ENCODE data around the gene ASB2.

The ASB2 gene

DNA sequence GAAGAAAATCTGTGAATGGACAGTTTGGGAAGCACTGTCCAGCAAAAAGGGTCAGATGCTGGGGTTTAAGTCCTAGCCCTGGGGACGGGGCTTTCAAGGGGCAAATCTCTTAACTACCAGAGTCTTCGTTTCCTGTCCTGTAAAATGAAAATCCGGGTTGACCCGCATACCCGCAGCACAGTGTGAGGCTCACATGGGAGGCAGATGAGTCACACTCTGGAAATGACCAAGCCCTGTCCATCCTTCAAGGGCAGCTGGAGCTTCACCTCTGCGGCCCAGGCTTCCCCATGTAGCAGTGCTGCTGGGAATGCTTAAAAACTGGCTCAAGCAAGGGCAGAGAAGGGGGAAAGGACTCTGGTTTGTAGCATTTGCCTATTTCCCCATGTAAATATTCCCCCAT, 30.3 kb downstream of the ASB2 start:
- DNase-seq = no peak

DNA sequence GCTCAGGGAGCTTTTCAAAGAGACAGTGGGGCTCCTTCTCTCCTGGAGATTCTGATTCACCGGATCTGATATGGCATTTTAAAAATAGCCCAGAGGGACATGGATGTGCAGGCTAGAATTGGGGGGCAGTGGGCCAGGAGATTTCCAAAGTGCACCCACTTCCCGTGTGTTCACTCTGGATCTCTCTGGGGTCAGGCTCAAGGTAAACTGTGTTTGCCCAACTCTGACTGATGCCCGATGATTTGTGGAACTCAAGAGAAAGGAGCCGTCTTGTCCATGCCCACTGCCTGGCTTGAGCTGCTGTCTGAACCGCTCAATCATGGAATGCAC, 31.3 kb downstream of the ASB2 start:
- no peak for DNase-seq

DNA sequence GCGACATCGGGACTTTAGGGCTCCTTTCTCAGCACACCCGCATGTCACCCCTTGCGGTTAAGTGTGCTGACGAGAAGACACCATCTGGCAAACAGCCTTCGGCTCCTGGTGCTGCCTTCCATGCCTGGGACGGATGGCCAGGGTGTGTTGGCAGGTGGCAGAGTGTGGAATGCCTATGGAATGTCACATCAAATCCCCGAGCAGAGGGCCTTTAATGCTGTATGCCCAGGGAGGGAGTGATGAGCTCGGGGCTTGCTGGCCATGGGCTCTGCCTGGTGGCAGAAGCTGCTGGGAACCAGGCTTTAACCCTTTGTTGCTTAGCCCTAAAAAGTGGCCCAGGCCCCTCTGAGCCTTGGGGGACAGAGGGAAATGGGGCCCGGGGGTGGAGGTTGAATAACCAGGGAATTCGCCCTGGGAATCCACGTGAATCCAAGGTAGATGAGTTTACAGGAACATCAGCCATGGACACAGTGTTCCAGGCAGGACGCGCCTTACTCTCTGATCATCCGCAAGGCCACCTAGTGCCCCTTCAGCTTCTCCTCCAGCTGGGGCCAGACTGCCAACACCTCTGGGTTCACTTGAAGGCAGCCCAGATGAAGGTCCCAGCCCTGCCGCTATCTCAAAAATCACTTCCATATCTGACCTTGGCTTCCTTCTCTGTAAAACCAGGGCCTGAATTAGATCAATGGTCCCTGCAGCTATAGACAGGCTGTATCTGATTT, 31.9 kb downstream of the ASB2 start:
- no peak for DNase-seq

DNA sequence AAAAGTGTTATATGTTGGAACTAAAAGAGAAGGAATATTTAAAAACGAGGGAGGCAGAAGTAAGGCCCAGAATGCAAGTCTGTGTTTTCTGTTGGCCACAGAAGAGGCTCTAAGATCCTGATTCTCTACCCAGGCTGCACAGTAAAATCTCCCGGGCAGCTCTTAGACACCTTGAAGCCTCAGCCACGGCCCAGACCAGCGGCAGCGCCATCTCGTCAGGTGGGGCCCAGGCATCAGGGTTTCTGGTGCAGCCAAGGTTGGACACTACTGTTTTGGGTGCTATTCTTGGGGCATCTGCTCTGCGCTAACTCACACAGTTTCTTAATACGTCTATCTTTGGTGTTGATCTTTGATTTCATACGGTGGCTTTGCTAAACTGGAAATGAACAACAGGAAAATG, 32.4 kb downstream of the ASB2 start:
- no peak for DNase-seq

DNA sequence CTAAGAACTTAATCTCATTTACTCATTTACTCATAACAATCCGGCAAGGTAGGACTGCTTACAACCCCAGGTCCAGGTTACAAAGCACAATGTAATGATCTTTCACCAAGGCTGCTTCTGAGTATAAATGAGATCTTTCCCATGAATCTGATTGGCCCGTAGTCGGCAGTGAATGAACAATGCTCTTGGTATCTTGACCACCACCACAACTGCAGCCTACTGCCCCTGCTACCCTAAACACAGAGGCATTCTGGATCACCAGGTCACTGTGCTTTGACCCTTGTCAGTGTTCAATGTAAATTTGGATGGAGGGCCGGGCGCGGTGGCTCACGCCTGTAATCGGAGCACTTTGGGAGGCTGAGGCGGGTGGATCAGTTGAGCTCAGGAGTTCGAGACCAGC, 33.3 kb downstream of the ASB2 start:
- DNase-seq = no peak

DNA sequence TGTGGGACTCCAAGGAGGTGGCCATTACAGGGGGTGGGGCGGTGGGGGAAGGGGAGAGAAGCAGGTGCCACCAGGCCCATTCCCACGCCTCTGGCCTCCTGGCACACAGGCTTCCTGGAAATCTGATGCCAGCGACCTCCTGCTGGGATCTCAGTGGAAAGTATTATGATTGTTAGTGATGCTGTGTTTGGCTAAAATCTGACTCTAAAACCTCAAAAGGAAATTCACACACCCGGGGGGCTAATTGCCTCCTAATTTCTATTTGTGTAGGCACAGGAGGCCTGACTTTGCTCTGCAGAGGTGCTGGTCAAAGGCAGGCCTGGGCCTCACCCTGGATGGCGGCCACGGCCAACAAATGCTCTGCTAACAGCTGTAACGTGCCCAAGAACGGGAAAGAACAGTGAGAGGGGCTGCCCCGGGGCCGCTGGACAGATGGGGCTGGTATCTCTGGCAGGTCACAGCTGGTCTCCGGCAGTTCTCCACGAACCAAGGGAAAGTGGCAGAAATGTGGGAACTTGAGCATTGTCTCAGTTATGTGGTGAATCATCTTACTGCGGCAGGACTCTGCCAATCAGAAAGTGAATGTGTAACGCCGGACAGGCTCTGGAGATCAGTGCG, 35.0 kb downstream of the ASB2 start:
- peak; percentile 82 for DNase-seq

DNA sequence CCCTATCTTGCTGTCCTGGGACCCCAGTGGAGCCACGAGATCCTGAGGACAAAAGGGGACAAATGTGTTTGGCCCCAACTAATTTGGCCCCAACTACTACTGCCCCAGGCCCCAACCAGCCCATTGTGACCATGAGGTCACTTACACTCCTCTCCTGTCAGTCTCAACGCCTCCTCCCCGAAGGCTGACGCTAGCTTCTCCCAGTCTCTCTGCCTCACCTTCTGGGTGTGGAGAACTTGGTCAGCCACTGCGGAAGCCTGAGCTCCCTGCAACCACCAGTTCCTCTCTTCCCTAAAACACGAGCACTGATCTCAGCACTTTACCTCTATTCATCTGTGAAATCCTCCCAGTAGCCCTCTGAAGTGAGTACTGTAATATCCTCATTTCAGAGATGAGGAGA, 35.9 kb downstream of the ASB2 start:
- no peak for DNase-seq

DNA sequence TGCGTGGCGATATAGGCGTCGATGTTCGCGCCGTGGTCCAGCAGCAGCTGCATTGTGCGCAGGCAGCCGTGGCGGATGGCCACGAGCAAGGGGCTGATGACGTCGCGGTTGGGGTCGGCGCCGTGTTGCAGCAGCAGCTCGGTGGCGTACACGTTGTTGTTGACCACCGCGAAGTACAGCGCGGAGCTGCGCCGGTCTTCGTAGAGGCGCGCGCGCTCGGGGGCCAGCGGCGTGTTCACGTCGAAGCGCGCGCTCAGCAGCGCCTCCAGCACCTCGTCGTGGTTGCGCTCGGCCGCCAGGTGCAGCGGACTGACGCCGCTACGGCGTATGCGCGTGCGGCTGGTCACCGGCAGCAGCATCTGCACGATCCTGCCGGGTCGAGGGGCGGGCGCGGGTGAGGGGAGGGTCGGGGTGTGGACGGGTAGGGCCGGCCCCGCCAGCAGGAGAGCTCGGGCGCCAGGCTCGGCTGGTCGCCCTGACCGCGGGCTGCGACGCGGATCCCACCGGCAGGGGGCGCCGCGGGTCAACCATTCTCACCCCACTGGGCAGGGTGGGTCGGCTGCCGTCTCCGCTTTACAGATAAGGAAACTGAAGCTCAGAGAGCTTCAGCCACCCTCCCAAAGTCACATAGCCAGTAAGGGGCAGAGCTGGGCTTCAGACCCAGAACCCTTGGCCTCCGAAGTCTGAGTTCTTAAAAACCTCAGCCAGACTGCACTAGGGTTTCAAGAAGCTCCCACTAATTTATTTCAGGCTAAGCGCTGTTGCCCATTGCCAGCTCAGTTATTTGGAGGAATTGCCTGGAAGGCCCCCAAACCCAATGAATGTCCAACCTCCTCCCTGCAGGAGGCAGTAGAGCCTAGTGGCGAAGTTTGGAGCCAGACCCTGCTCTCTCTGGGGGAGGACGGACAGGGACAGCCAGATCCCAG, 36.8 kb downstream of the ASB2 start:
- peak; percentile 84 for DNase-seq

DNA sequence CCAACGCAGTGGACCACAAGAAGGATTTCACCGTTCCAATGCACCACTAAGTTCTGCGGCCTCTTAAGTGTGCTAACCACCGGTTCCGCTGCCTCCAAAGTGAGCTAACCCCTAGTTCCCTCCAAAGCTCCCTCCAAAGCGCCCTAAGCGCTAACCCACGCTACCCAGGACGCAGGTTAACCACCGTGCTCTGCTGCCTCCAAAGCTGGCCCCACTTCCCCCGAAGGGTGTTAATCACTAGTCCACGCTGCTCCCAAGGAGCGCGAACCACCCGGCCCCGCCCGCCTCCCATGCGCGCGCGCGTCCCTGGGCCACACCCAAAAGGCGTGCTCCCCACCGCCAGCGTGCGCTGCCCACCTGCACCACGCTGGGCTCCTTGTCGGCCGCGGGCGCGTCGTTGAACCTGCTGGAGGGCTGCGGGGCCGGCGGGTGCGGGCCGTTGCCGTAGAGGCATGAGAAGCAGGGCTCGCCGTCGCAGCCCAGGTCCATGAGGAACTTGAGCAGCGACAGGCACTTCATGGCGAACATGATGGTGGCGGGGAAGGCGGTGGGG, 37.5 kb downstream of the ASB2 start:
- no peak for DNase-seq

DNA sequence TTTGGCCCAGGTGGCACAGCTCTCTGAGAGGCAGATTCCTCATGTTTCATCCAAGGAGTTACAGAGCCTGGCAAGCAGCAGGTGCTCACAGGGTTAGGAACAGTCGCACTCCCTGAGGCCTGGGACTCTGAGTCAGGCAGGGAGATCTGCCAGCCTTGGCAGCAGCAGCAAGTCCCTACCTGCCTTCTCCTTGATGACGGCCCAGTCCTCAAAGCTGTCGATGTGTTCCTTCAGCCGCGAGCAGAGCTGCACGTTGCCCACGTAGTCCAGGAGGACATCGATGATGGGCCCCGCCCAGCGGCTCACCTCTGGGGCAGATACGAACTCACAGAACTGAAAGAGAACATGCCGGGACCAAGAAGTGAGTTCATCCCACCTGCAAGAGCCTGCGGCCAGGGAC, 38.9 kb downstream of the ASB2 start:
- DNase-seq = no peak

DNA sequence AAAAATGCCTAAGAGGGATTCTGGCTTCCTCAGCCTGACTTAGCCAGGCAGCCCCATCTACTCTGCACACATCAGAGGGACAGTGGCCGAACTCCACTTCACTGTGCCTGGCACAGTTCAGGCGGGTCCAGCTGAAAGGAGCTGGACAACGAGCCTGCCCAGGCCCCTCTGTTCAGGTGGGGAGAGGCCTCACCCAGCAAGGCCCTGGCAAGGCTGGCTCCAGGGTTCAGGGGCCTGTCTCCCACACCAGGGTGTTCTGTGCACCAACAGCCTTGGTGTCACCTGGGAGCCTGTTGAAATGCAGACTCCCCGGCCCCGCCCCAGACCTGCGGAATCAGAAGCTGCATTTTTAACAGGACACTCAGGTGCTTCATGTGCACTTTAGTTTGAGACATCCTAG, 39.4 kb downstream of the ASB2 start:
- no peak for DNase-seq

DNA sequence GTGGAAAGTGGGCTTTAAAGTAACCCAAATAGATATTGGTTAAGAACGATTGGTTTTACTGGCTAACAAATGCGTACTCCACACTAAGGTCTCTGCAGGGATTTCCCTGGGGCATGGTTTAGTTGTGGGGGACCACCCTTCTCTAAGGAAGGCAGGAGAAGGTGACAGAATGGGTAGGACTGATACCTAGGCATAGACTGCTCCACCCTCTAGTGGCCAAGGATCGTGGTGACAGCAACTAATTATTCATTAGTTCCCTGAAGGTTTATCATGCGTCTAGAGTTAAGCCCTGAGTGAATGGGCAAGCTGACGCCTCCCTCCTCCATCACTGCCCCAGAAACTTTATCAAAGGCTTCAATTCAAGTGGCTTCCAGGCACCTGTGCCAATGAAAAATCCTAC, 40.1 kb downstream of the ASB2 start:
- no peak for DNase-seq

DNA sequence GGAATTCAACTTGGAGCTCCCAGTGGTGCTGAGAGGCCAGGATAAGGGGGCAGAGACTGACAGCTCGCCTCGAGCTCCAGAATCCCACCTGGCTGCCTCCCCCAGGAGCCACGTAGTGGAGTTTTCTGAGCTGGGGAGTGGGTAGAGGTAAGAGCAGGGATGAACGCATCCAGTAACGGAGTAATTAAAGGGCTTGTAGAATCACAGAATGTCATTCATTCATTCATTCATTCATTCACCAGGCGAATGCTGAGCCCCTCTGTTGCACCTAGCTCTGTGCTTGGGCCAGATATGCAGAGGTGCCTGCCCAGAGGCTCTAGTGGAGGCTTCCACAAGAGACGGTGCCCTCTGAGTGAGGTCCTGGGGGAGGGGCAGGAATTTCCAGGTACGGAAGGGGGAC, 41.2 kb downstream of the ASB2 start:
- DNase-seq = no peak

DNA sequence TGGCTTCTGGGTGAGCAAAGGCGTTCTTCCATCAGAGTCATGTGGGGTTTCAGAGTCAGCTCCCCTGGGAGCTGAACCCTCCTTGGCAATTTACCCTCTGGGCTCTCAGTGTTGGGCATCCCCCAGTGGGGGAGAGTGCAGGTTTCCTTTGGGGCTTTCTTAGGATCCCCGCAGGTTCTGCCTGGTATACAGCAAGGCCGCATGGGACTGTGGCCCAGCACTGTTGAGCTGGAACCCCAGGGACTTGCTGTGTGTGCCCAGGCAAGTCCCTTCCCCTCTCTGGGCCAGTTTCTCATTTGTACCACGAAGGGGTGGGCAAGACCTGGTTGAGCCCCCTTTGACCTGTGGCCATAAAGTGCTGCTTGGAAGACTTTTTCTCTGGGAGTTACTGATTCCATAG, 43.7 kb downstream of the ASB2 start:
- no peak for DNase-seq

DNA sequence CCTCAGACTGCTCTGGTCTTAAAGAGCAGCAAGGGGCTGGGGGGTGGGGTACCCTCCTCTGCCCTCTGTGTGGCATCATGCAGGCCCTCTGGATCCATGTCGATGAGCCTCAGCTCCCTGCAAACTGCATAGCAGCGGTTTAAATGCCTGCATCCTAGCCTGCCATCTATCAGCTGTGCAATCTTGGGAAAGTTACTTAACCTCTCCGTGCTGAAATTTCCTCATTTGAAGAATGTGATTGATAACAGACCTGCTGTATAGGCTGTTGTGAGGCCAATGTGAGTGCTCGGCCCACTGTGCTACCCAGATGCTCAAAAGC, 45.4 kb downstream of the ASB2 start:
- DNase-seq = no peak

DNA sequence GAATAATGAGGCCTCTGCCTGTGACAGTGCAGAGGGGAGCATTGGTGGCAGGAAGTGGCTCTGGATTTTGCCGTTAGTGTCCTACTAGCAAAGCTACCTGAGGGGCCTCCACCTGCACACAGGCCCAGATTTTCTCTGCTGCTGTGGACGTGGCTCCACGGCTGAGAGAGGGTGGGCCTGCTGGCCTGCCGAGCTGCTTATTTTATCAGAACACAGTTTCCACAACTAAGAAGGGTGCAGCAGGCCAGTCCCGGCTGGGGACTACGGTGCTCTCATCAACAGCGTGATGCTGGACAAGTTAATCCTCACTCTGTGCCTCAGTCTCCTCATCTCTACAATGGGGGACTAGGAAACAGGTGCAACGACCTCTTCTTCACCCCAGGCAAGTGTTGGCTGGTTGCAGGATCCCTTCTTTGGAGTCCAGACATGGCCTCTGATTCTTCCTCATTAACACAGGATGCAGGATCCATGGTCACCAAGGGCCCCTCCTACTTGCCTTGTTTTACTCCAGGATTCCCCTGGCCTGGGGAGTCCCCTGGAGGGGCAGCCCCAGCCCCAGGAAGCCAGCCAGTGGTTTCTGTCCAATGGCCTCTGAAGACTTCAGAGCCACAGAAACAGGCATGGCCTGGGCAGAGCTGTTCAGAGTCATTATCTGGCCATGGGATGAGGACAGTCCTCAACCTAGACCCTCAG, 45.9 kb downstream of the ASB2 start:
- DNase-seq = no peak

DNA sequence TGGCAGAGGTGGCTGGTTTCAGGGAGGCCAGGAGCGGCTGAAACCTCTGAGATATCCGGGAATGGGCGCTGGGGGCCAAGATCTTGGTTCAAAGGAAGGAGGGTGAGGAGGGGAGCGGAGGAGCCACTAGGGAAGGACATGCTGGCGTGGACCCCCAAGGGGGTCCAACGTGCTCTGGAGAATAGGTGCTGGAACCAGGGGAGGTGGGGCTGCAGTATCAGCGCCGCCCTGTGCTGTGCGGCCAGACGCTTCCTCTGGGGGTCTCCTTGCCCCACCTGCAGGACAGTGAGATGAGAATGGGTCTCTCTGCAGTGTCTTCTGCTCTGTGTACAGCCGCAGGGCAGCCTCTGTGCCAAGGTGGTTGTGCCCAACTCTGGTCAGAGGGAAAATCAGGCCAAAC, 46.7 kb downstream of the ASB2 start:
- no peak for DNase-seq

DNA sequence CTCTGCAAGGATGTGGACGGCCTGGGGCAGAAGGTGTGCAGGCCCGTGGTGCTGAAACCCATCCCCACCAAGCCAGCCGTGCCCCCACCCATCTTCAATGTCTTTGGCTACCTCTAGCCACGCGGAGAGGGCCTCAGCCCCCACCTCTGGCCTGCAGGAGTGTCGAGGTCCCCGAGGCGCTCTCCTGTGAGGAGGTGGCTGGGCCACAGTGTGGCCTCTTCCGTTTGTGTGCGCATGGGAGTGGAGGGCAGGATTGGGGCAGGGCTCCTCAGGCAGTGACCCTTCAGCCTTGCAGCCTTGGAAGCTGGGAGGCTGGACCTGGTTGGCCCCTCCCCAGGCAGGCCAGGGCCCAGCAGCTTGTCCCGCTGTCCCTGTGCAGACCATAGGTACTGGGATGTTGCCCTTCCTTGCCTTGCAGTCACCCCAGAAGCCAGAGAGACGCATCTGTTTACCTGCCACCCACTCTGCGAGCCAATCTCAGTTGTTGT, 47.3 kb downstream of the ASB2 start:
- DNase-seq = no peak

DNA sequence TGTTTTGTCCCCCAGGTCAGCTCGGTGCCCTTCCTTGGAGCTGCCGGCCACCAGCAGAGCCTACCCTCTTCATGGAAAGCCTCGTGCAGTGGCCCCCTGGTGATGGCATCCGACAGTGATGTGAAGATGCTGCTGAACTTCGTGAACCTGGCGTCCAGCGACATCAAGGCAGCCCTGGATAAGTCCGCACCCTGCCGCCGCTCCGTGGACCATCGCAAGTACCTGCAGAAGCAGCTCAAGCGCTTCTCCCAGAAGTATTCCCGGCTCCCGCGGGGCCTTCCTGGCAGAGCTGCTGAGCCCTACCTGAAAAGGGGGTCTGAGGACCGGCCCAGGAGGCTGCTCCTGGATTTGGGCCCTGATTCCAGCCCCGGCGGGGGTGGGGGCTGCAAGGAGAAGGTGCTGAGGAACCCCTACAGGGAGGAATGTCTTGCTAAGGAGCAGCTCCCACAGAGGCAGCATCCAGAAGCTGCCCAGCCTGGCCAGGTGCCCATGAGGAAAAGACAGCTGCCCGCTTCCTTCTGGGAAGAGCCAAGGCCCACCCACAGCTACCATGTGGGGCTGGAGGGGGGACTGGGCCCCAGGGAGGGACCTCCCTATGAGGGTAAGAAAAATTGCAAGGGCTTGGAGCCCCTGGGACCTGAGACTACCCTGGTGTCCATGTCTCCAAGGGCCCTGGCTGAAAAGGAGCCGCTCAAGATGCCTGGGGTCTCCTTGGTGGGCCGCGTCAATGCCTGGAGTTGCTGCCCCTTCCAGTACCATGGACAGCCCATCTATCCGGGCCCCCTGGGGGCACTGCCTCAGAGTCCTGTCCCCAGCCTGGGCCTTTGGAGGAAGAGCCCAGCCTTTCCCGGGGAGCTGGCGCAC, 48.0 kb downstream of the ASB2 start:
- no peak for DNase-seq

DNA sequence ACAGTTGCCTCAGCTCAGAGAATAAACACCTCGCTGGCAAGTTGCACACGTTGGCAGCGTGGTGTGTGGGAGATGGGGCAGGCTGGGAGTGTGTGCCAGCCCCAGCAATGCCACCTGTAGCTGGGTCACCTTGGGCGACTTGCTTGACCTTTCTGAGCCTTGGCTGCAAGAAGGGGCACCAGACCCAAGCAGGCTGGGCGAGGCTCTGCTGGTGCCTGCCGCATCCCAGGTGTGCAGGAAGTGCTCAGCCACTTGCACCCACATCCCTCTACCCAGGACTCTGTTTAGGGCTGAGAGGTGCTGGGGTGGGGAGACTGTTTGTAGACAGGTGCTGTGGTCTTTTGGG, 48.6 kb downstream of the ASB2 start:
- DNase-seq = no peak

DNA sequence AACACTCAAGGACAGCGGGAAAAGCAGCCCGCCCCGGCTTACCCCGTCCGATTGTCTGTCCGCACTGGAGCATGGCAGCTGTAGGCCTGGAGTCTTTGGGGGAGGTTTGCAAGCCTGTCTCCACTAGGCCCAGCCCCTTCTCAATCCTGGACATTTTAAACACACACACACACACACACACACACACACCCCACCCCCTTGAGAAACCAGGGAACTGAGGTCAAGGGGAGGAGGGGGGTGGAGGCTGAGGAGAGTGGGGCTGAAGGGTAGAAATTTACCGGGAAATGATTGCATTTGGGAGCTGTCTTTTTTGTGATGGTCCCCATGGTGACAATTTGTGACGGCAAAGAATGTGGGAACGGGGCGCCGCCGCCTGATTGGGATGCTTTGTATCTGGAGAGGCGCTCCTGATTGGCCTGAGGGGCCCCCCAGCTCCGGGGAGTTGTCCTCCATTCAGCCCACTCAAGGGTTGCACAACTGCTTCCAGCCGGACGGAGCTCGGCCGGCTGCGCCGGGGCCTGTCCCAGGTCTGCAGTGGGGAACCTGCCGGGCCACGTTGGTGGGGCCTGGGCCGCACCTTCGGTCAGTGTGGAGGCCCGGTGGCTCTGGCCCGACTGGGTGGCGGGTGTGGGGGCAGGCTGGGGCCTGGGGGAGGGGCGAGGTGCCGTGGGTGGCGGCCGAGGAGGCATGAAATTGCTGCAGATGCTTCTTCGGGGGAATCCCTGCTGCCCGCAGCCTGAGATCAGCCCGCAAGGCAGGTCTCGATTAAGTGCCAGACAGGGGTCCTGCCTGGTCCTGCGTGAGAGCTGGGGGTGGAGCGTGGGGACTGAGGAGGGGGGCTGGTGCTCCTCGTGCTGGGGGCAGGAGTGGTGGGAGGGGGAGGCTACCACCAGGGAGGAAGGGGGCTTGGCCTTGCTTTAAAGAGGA, 49.2 kb downstream of the ASB2 start, which contains the start of gene FAM181A:
FAM181A (plus strand) TSS at position 472 of the 927 bp plus-strand sequence. CDS start 942 bp downstream, outside the sequence.
- DNase-seq = no peak
